K562 (cell line): ENCODE results near the gene ILF3. TPM values are rescaled to one million over a fixed set of nuclear protein-coding genes. Genes with fewer than 3 reads are reported as not detected.

Experiments
- ATF3 ChIP-seq, 2 experiments: fragments of 450-650 bp in 1 of 2; sonication (generic) in 1 of 2; formaldehyde crosslinking in 1 of 2; IDR thresholded peaks in 1 of 2; conservative IDR thresholded peaks in 1 of 2; 2 replicates each; pipeline versions ENCODE4 v1.6.1 to v1.8.1; 2016 to 2023; ENCODE audit warnings: mild to moderate bottlenecking in 2 of 2, moderate library complexity in 2 of 2, inconsistent platforms in 1 of 2, missing genetic modification reagents in 1 of 2
- CBFA2T3 ChIP-seq: fragments of 450-650 bp; IDR thresholded peaks from 2 replicates; pipeline ENCODE4 v1.6.1; 2017
- GMEB1 ChIP-seq: fragments of 250-450 bp; sonication (Bioruptor Pico); IDR thresholded peaks from 2 replicates; pipeline ENCODE4 v1.4.0; 2020; ENCODE audit warnings: mild to moderate bottlenecking
- GTF2A2 ChIP-seq: IDR thresholded peaks from 2 replicates; pipeline ENCODE4 v1.6.1; 2016; ENCODE audit warnings: mild to moderate bottlenecking, missing genetic modification characterization, missing compliant biosample characterization
- L3MBTL2 ChIP-seq: fragments of 450-650 bp; IDR thresholded peaks from 2 replicates; pipeline ENCODE4 v1.6.1; 2016; ENCODE audit warnings: mild to moderate bottlenecking, moderate library complexity
- RAD21 ChIP-seq, 2 experiments: fragments of 250-450 bp in 1 of 2; fragments of 450-650 bp in 1 of 2; sonication (Bioruptor Pico) in 1 of 2; formaldehyde crosslinking in 1 of 2; IDR thresholded peaks in 1 of 2; conservative IDR thresholded peaks in 1 of 2; 2 replicates each; pipeline versions ENCODE4 v1.4.0 to v1.8.0; 2020 to 2022; ENCODE audit warnings: mild to moderate bottlenecking in 2 of 2, moderate library complexity in 1 of 2
- STAG1 ChIP-seq: sonication (generic); formaldehyde crosslinking; IDR thresholded peaks from 2 replicates; pipeline ENCODE4 v1.5.0; 2020; ENCODE audit warnings: missing genetic modification reagents, borderline replicate concordance
- TCF15 ChIP-seq: fragments of 250-450 bp; sonication (Bioruptor Pico); IDR thresholded peaks from 2 replicates; pipeline ENCODE4 v1.8.0; 2022; ENCODE audit warnings: moderate library complexity, mild to moderate bottlenecking, inconsistent platforms
- TCF3 ChIP-seq: sonication (generic); formaldehyde crosslinking; IDR thresholded peaks from 2 replicates; pipeline ENCODE4 v1.4.0; 2020; ENCODE audit warnings: mild to moderate bottlenecking, missing genetic modification reagents
- TRIM28 ChIP-seq: fragments of 450-650 bp; IDR thresholded peaks from 2 replicates; pipeline ENCODE4 v1.6.1; 2017
- ZBTB33 ChIP-seq: sonication (generic); formaldehyde crosslinking; IDR thresholded peaks from 2 replicates; pipeline ENCODE4 v1.8.1; 2023; ENCODE audit warnings: mild to moderate bottlenecking, missing genetic modification reagents
- ZFX ChIP-seq: sonication (generic); formaldehyde crosslinking; IDR thresholded peaks from 2 replicates; pipeline ENCODE4 v1.8.0; 2022; ENCODE audit warnings: mild to moderate bottlenecking, missing genetic modification reagents, moderate library complexity
- ZNF395 ChIP-seq: fragments of 200-800 bp; sonication (Bioruptor generic); IDR thresholded peaks from 2 replicates; pipeline ENCODE4 v1.6.1; 2017; ENCODE audit warnings: missing genetic modification characterization, missing compliant biosample characterization
- ZNF518B ChIP-seq: fragments of 250-450 bp; sonication (Bioruptor Pico); IDR thresholded peaks from 2 replicates; pipeline ENCODE4 v1.5.0; 2021; ENCODE audit warnings: mild to moderate bottlenecking, moderate library complexity
- ZNF551 ChIP-seq: fragments of 250-450 bp; sonication (Bioruptor Pico); IDR thresholded peaks from 2 replicates; pipeline ENCODE4 v1.5.0; 2021; ENCODE audit warnings: mild to moderate bottlenecking, moderate library complexity
- polyA plus RNA-seq, 8 experiments: library from polyadenylated mRNA; depleted of rRNA in 4 of 8; stranded (reverse) in 5 of 8; unstranded in 3 of 8; fragments of >200 nt; fragmentation: Nextera tagmentation in 2 of 8; fragmentation: Illumina TruSeq in 1 of 8; extraction: Ambion mirVana in 2 of 8; extraction: Trizol in 1 of 8; gene quantifications; 2 replicates each; pipeline versions ENCODE4 v1.2.1 to v1.2.3, GENCODE V29; 2011 to 2014; ENCODE audit warnings: inconsistent platforms in 1 of 8, missing spikeins in 1 of 8
- total RNA-seq, 7 experiments: library from RNA; depleted of rRNA in 6 of 7; stranded (reverse); fragments of >200 nt in 6 of 7; fragmentation: Illumina TruSeq in 2 of 7; extraction: Trizol in 2 of 7; gene quantifications; 2 replicates each; pipeline versions ENCODE4 v1.2.1 to v1.2.3, GENCODE V29; 2011 to 2021; ENCODE audit warnings: low replicate concordance in 1 of 7

Gene ILF3
- total and polyA plus RNA-seq, 9 of the 15 experiments (the other 6 are each of a cell fraction or from before 2014, with no cell fraction given): 26.0 to 453 (median 175) TPM

- peak; percentile 61; the same call in 1 of the 2 replicates for TF ChIP-seq ZNF395 (CRISPR knock-in tag)
- no peak for TF ChIP-seq ZNF551 (CRISPR knock-in tag)
- TF ChIP-seq STAG1 (CRISPR knock-in tag): peak; percentile 49
- TF ChIP-seq ATF3 (IDR thresholded peaks at IDR 0.05): no peak
- 0 out of 2 replicates have a peak, but pooled peaks have one; percentile 25 for TF ChIP-seq ATF3 (CRISPR knock-in tag; conservative IDR thresholded peaks at IDR 0.05)
- no peak for TF ChIP-seq CBFA2T3
- peak; percentile 34 for TF ChIP-seq GMEB1
- no peak for TF ChIP-seq TCF15
- TF ChIP-seq RAD21 (CRISPR knock-in tag; conservative IDR thresholded peaks at IDR 0.05 in 1 of 2, IDR thresholded peaks at IDR 0.05 in 1 of 2): peak; percentile 15 to 26; a peak in 2 of 4 replicates
- no peak for TF ChIP-seq GTF2A2 (tag)
- TF ChIP-seq TRIM28: no peak
- TF ChIP-seq ZBTB33 (CRISPR knock-in tag): peak; percentile 72
- peak; percentile 45 for TF ChIP-seq L3MBTL2
- no peak for TF ChIP-seq ZNF518B
- peak; percentile 35; the same call in 1 of the 2 replicates for TF ChIP-seq ZFX (CRISPR knock-in tag)
- TF ChIP-seq TCF3 (CRISPR knock-in tag): peak; percentile 33; the same call in 1 of the 2 replicates
These were observed 41.6 kb downstream of the ILF3 start (continued) for GRCh38 chr19:10695401-10696398.
